K562 (cell line): Measurements from ENCODE around the gene PHKB. TPM values are rescaled to one million over a fixed set of nuclear protein-coding genes. Genes with fewer than 3 reads are reported as not detected.

Experiments
- ARID1B ChIP-seq: fragments of 450-650 bp; IDR thresholded peaks from 2 replicates; pipeline ENCODE4 v1.6.1; 2016; ENCODE audit warnings: antibody characterized with exemption, mild to moderate bottlenecking, inconsistent platforms
- BHLHE40 ChIP-seq: IDR thresholded peaks from 2 replicates; pipeline ENCODE4 v1.6.1; 2011; ENCODE audit warnings: low read length, improper control_type of control experiment
- CREM ChIP-seq: IDR thresholded peaks from 2 replicates; pipeline ENCODE4 v1.6.1; 2014; ENCODE audit warnings: antibody characterized with exemption, low read depth
- IRF1 ChIP-seq: sonication (generic); formaldehyde crosslinking; IDR thresholded peaks from 2 replicates; pipeline ENCODE4 v1.8.0; 2022; ENCODE audit warnings: missing genetic modification reagents, mild to moderate bottlenecking, borderline replicate concordance
- JUND ChIP-seq, 2 experiments: IDR thresholded peaks; 2 replicates in 1 of 2; 3 replicates in 1 of 2; pipeline ENCODE4 v1.6.1; 2011; ENCODE audit warnings: borderline replicate concordance in 2 of 2, low read depth in 2 of 2, low read length in 2 of 2, improper control_type of control experiment in 1 of 2, missing biosample characterization in 1 of 2, missing genetic modification characterization in 1 of 2, missing genetic modification reagents in 1 of 2
- MTA3 ChIP-seq: fragments of 450-650 bp; formaldehyde crosslinking; IDR thresholded peaks from 2 replicates; pipeline ENCODE4 v1.6.1; 2017; ENCODE audit warnings: mild to moderate bottlenecking, borderline replicate concordance
- NFIC ChIP-seq: fragments of 450-650 bp; IDR thresholded peaks from 2 replicates; pipeline ENCODE4 v1.6.1; 2017; ENCODE audit warnings: mild to moderate bottlenecking, inconsistent platforms
- NR2C2 ChIP-seq, 2 experiments: fragments of 200-800 bp in 1 of 2; sonication (Bioruptor generic) in 1 of 2; sonication (generic) in 1 of 2; formaldehyde crosslinking in 1 of 2; IDR thresholded peaks; 2 replicates each; pipeline versions ENCODE4 v1.6.1 to v1.8.0; 2016 to 2022; ENCODE audit warnings: mild to moderate bottlenecking in 1 of 2, missing compliant biosample characterization in 1 of 2, missing genetic modification characterization in 1 of 2, missing genetic modification reagents in 1 of 2
- POLR2AphosphoS5 ChIP-seq: IDR thresholded peaks from 2 replicates; pipeline ENCODE4 v1.6.1; 2011; ENCODE audit warnings: mild to moderate bottlenecking, low read depth, low read length, moderate library complexity; ENCODE audit not compliant: control insufficient read depth, insufficient read depth
- SLC30A9 ChIP-seq: fragments of 250-450 bp; sonication (Bioruptor Pico); IDR thresholded peaks from 2 replicates; pipeline ENCODE4 v1.8.0; 2022; ENCODE audit warnings: mild to moderate bottlenecking, moderate library complexity
- SPI1 ChIP-seq: IDR thresholded peaks from 2 replicates; pipeline ENCODE4 v1.6.1; 2011; ENCODE audit warnings: low read depth, low read length, control low read depth, borderline replicate concordance
- SRF ChIP-seq, 2 experiments: fragments of 250-450, 450-650 bp in 1 of 2; sonication (Bioruptor Pico) in 1 of 2; sonication (generic) in 1 of 2; formaldehyde crosslinking; IDR thresholded peaks; 2 replicates each; pipeline versions ENCODE4 v1.5.0 to v1.5.1; 2020 to 2022; ENCODE audit warnings: mild to moderate bottlenecking in 1 of 2, missing genetic modification reagents in 1 of 2
- TAF9B ChIP-seq: fragments of 450-650 bp; IDR thresholded peaks from 2 replicates; pipeline ENCODE4 v1.6.1; 2018; ENCODE audit warnings: mild to moderate bottlenecking; ENCODE audit not compliant: partially characterized antibody
- TEAD4 ChIP-seq, 2 experiments: sonication (generic) in 1 of 2; formaldehyde crosslinking in 1 of 2; IDR thresholded peaks; 2 replicates each; pipeline versions ENCODE4 v1.6.1 to v1.8.0; 2012 to 2022; ENCODE audit warnings: borderline replicate concordance in 1 of 2, inconsistent platforms in 1 of 2, low read length in 1 of 2, mild to moderate bottlenecking in 1 of 2, missing genetic modification reagents in 1 of 2
- TRIM28 ChIP-seq: fragments of 450-650 bp; IDR thresholded peaks from 2 replicates; pipeline ENCODE4 v1.6.1; 2017
- UBTF ChIP-seq, 2 experiments: IDR thresholded peaks; 2 replicates each; pipeline ENCODE4 v1.6.1; 2012; ENCODE audit warnings: improper control_type of control experiment in 2 of 2, low read depth in 2 of 2, low read length in 2 of 2, borderline replicate concordance in 1 of 2
- ZNF140 ChIP-seq: fragments of 250-450 bp; sonication (Bioruptor Pico); IDR thresholded peaks from 2 replicates; pipeline ENCODE4 v1.8.0; 2021; ENCODE audit warnings: moderate library complexity, mild to moderate bottlenecking, inconsistent platforms
- ZNF830 ChIP-seq: fragments of 250-450 bp; sonication (Bioruptor Pico); IDR thresholded peaks from 2 replicates; pipeline ENCODE4 v1.5.0; 2021; ENCODE audit warnings: mild to moderate bottlenecking
- polyA plus RNA-seq, 8 experiments: library from polyadenylated mRNA; depleted of rRNA in 4 of 8; stranded (reverse) in 5 of 8; unstranded in 3 of 8; fragments of >200 nt; fragmentation: Nextera tagmentation in 2 of 8; fragmentation: Illumina TruSeq in 1 of 8; extraction: Ambion mirVana in 2 of 8; extraction: Trizol in 1 of 8; gene quantifications; 2 replicates each; pipeline versions ENCODE4 v1.2.1 to v1.2.3, GENCODE V29; 2011 to 2014; ENCODE audit warnings: inconsistent platforms in 1 of 8, missing spikeins in 1 of 8
- total RNA-seq, 7 experiments: library from RNA; depleted of rRNA in 6 of 7; stranded (reverse); fragments of >200 nt in 6 of 7; fragmentation: Illumina TruSeq in 2 of 7; extraction: Trizol in 2 of 7; gene quantifications; 2 replicates each; pipeline versions ENCODE4 v1.2.1 to v1.2.3, GENCODE V29; 2011 to 2021; ENCODE audit warnings: low replicate concordance in 1 of 7
- TF ChIP-seq, protein P1 (sequence below): fragments of 450-650 bp; IDR thresholded peaks from 2 replicates; pipeline ENCODE4 v1.6.1; 2016; ENCODE audit warnings: mild to moderate bottlenecking

Gene PHKB
- total and polyA plus RNA-seq, 9 of the 15 experiments (the other 6 are each of a cell fraction or from before 2014, with no cell fraction given): 24.7 to 92.3 (median 67.0) TPM

GRCh38 chr16:47492428-47493377, 31.6 kb downstream of the PHKB start (continued):
- TF ChIP-seq ZNF830 (CRISPR knock-in tag) (no peak), ZNF140 (CRISPR knock-in tag) (no peak), TEAD4 (IDR thresholded peaks at IDR 0.05; ENCODE audit: low read length) (peak; percentile 22; the same call in 1 of the 2 replicates), TEAD4 (CRISPR knock-in tag; IDR thresholded peaks at IDR 0.05; ENCODE audit: borderline replicate concordance) (no peak), BHLHE40 (peak; percentile 48; the same call in 1 of the 2 replicates), ARID1B (peak; percentile 40; the same call in 1 of the 2 replicates), IRF1 (CRISPR knock-in tag) (no peak), TAF9B (peak; percentile 63), JUND (IDR thresholded peaks at IDR 0.05; ENCODE audit: borderline replicate concordance, low read depth, low read length) (peak; percentile 58; the same call in 1 of the 2 replicates), JUND (tag; IDR thresholded peaks at IDR 0.05; ENCODE audit: borderline replicate concordance, low read depth, low read length) (peak; percentile 40; the same call in 1 of the 3 replicates), NFIC (0 out of 2 replicates have a peak, but pooled peaks have one; percentile 13), SPI1 (peak; percentile 86), MTA3 (0 out of 2 replicates have a peak, but pooled peaks have one; percentile 43), CREM (peak; percentile 33; the same call in 1 of the 2 replicates), NR2C2 (CRISPR knock-in tag; IDR thresholded peaks at IDR 0.05) (no peak), NR2C2 (tag; IDR thresholded peaks at IDR 0.05) (no peak), SLC30A9 (no peak), UBTF (IDR thresholded peaks at IDR 0.05; ENCODE audit: borderline replicate concordance in 1 of 2, low read depth in 2 of 2, low read length in 2 of 2) (0 out of 4 replicates have a peak, but pooled peaks of 1 of the 2 experiments have one; percentile 18), SRF (CRISPR knock-in tag; IDR thresholded peaks at IDR 0.05) (peak in 1 of 2 experiments; percentile 94; a peak in 1 of 4 replicates), POLR2AphosphoS5 (peak; percentile 54; the same call in 1 of the 2 replicates), TRIM28 (peak; percentile 16; the same call in 1 of the 2 replicates)
- TF ChIP-seq, protein P1, sequence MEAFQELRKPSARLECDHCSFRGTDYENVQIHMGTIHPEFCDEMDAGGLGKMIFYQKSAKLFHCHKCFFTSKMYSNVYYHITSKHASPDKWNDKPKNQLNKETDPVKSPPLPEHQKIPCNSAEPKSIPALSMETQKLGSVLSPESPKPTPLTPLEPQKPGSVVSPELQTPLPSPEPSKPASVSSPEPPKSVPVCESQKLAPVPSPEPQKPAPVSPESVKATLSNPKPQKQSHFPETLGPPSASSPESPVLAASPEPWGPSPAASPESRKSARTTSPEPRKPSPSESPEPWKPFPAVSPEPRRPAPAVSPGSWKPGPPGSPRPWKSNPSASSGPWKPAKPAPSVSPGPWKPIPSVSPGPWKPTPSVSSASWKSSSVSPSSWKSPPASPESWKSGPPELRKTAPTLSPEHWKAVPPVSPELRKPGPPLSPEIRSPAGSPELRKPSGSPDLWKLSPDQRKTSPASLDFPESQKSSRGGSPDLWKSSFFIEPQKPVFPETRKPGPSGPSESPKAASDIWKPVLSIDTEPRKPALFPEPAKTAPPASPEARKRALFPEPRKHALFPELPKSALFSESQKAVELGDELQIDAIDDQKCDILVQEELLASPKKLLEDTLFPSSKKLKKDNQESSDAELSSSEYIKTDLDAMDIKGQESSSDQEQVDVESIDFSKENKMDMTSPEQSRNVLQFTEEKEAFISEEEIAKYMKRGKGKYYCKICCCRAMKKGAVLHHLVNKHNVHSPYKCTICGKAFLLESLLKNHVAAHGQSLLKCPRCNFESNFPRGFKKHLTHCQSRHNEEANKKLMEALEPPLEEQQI: peak; percentile 31; the same call in 1 of the 2 replicates
